GM18519 (cell line): ENCODE results near the gene PLSCR3.

Experiments used
- ATAC-seq: cut with Tn5 transposase; IDR thresholded peaks from one replicate; pipeline ENCODE4 v1.9.1; 2021; ENCODE audit warnings: mild to moderate bottlenecking, moderate library complexity; ENCODE audit not compliant: unreplicated experiment, low FRiP score

The PLSCR3 gene

DNA sequence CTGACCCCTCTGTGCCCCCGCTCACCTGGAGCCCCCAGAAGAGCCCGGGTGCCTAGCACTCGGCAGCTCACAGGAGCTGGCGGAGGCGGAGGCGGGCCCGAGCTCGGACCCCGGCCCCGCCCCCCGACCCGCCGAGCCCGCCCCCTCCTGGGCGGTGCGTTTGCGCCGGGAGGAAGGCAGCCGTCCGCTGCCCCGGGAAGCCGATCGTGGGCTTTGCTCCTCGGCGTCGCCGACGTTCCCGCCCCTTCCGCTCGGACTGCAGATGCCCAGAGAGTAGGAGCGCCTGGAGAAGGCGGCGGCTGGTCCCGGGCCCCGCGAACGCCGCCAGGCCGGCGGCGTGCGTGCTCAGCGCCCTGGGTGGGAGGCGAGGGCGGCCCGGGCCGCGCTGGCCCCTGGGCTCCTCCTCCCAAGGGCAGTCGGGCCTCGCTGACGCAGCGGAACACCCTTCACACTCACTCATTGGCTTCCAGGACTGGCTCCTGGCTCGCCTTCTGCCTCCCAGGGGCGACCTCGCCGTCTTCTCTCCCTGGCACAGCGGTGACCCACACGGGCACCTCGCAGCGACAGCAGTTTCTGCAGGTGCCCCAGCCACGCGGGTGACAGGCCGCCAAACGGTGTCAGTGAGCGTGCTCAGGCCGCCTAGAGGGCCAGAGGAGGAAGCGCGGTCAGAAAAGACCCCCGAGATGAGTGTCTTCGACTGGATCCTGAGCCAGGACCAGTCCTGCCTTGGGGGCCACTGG lies at the start of gene PLSCR3:
Gene PLSCR3, minus strand, starts transcription at position 74 of the 740 bp plus-strand sequence. CDS start 415 bp downstream, outside the sequence.
- peak; percentile 45 for ATAC-seq

DNA sequence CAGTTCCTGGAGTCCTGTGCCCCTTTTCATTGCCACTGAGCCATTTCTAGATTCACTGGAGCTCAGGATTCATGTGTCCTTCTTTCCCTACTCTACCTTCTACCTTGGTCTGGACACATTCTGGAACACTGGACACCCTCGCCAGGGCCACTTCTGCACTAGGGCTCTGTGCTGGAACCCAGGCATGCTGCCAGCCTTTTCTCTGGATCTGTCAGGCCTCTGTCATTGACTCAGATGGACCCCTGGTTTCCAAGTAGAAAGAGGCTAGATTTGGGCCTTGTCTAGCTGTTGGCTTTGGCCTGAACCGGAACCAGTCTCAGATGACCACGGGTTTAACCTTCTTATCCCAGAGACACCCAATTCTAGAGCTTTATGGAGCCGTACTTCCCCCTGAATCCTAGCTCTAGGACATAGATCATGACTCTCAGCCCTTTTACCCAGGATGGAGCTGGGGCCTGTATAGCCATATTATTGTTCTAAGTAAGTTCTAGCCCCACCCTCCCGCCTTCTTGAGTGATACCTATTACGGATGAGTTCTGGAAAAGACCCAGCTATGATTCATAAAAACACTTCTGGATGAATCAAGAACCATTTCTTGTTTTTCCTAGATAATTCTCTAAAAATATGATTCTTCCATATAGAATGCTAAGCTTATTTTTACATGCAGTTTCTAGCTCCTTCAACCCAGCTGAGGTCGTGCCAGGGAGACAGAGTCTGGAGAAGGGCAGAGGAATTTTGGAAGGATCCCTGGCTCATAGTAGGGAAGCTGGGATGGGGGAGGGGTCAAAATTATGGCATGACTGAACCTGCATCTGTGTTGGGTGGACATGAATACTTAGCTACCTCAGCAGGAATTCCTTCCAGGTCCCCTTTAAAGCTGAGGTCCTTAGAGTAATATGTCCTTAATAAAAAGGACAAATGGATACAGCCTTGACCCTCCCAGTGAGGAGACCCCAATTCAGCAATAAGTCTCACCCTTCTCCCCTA lies 49.5 kb upstream of the PLSCR3 start:
- ATAC-seq, result no peak

DNA sequence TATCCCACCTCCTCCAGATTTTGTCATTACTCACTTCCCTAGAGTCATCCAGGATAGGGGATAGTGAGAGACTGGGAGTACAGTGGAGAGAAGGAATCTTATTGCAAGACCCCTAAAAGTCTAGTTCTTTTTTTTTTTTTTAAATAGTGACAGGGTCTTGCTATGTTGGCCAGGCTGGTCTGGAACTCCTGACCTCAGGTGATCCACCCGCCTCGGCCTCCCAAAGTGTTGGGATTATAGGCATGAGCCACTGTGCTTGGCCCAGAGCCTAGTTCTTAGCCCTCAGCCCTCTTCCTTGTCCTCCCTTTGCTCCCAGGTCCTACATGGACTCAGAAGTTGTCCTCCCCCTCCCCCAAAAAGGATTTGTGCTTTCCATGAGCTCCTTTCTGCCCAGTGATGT lies 47.8 kb upstream of the PLSCR3 start:
- no peak for ATAC-seq

DNA sequence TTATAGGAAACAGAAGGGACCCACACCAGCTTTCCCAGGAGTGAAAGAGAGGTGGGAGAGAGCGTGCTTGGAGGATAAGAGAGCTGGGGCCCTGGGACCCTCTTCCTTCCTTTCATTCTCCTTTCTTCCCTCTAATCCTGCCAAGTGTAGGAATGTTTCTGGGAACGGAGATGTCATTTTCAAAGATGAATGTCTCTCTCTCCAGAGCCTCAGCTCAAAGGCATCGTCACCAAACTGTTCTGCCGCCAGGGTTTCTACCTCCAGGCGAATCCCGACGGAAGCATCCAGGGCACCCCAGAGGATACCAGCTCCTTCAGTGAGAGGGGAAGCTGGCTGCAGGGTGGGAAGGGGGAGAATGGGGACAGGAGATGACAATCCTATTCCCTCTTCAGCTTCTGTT lies 46.9 kb upstream of the PLSCR3 start:
- no peak for ATAC-seq

DNA sequence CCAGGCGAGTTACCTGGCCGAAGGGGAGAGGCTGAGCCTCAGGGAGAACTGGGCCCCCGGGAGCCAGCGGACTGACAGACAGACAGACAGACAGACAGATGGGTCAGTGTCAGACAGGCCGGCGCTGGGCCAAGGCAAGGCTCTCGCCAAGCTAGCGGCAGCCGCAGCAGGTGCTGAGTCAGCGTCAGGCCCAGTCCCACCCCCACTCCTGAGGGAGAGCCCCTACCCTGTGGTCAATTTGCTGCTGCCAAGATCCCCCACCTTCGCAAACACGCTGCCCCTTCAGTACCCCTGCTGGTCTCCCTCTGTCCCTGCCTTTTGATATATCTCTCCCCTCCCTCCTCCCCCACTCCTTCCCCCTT lies 46.5 kb upstream of the PLSCR3 start:
- ATAC-seq, result no peak

DNA sequence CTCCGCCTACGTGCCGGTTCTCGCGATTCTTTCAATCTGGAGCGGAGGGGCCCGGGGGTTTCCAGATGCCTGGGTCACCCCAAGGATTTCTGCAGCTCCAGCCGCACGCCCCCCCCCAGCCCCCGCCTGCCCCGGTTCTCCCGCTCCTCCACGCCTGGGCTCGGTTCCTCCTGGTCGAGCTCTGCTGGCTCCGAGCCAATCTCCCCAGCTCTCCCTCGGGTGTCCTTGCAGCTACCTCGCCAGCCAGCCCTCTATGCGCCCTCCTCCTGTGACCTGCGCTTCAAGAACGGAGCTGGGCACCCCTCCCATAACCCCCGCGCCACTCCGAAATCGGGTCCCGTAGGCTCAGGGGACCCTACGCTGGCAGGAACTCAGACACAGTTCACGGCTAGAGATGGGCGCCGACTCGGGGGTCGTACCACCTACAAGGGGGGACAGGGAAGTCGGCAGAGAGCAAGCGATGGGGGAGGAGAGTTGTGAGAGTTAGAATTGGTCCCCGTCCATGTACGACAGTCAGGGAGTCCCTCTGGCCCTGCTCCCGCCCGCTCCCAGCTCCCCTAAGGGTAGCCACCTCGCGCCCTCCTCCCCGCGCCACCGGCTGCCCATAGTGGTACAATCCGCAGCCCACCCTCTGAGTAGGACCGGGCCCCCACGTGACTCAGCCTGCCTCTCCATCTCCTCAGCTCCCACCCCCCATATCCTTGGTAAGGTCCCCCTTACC lies 45.9 kb upstream of the PLSCR3 start:
- ATAC-seq, result no peak

DNA sequence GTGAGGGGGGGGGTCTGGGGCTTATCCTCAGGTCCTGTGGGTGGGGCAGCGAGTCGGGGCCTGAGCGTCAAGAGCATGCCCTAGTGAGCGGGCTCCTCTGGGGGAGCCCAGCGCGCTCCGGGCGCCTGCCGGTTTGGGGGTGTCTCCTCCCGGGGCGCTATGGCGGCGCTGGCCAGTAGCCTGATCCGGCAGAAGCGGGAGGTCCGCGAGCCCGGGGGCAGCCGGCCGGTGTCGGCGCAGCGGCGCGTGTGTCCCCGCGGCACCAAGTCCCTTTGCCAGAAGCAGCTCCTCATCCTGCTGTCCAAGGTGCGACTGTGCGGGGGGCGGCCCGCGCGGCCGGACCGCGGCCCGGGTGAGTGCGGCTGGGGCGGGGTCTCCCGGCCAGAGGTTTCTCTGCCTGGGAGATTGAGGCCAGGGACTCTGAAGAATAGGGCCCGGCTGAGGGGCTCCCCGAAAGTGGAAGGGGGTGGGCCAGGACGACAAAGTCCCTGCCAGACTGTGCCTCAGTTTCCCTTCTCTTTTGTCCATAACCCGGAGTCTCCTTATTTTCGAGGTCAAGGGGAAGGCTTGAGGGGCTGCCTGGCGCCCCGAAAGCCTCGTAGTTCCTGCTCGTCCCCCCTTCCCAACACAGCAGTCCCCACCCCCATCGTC lies 45.3 kb upstream of the PLSCR3 start, which contains the start of gene FGF11:
Gene FGF11, plus strand, starts transcription at position 51 of the 651 bp plus-strand sequence. Its CDS starts 109 bp downstream, at position 160.
- ATAC-seq, result no peak

DNA sequence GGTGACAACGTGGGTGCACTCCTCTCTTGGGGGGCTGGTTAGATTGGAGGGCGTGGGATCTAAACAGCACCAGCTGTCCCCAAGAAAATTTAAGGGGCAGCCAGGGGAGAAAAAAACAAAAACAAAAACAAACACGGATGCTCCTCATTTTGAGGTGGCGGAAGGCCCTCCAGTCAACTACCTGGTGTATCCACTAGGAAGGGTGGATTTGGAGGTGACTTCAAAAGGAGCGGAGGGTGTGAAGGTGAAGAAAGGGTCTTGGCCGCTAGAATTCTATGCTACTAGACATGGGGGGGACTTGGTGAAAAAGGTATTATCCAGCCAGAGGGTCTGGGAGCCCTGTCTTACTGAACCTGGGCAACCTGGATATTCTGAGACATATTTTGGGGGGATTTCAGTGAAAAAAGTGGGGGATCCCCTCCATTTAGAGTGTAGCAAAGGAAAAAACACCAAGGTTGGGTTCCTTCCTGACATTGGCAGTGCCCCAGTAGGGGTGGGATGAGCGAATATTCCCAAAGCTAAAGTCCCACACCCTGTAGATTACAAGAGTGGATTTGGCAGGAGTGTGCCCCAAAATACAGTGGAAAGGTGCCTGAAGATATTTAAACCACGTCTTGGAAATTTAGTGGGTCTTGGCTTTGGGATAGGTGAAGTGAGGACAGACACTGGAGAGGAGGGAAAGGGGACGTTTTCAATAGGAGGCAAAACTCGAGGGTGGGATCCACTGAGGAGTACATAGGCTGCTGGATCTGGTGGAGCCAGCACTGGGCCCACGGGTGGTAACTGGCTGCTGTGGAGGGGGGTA lies 44.5 kb upstream of the PLSCR3 start:
- ATAC-seq, result no peak

DNA sequence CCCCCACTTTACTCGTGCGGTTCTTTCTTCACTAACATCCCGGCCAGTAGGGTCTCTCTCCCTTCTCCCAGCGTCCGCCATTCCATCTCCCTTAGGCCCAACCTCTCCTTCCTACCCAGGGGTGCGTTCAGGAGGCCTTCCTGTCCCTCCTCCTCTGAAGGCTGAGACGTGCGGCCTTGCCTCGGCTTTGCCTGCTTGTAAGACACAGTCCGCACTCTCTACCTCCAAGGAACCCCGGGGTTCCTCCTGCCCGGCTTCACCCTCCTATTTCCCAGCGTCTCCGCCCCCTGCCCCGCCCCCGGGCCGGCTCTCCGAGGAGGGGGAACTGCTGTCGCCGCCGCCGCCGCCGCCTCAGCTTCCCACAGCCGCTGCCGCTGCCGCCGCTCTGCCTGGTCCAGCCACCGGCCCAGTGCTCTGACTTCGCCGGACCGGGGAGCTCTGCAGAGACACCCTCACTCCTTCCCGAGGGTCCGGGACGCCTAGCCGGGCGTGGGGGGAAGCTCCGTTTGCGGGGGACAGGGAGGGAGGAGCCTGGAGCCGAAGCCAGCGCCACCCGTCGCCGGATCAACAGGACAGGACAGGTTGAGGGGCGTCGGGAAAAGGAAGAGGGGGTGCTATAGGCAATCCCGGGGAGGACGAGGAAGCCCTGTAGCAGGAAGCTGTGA lies 43.8 kb upstream of the PLSCR3 start:
- no peak for ATAC-seq

DNA sequence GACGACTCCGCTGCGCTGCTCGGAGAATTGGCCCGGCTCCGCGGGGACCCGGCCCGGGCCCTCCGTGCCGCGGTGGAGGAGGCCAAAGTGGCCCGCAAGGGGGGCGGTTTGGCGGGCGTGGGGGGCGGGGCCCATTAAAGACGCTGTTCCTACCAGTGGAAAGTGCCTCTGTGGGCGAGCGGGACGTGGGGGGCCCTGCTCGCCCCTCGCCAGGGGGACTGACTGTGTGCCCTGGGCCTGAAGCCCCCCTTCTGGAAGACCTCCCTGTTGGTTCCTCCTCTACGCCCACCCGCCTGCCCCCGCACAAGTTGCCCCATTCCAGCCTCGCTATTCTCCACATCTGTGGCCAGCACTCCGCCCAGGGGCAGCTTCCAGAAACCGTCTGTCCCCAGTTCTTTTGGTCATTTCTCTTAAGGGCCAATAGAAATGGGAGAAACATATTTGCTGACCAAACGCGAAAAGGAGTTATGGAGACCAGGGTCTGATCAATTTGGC lies 43.1 kb upstream of the PLSCR3 start:
- ATAC-seq, result no peak

DNA sequence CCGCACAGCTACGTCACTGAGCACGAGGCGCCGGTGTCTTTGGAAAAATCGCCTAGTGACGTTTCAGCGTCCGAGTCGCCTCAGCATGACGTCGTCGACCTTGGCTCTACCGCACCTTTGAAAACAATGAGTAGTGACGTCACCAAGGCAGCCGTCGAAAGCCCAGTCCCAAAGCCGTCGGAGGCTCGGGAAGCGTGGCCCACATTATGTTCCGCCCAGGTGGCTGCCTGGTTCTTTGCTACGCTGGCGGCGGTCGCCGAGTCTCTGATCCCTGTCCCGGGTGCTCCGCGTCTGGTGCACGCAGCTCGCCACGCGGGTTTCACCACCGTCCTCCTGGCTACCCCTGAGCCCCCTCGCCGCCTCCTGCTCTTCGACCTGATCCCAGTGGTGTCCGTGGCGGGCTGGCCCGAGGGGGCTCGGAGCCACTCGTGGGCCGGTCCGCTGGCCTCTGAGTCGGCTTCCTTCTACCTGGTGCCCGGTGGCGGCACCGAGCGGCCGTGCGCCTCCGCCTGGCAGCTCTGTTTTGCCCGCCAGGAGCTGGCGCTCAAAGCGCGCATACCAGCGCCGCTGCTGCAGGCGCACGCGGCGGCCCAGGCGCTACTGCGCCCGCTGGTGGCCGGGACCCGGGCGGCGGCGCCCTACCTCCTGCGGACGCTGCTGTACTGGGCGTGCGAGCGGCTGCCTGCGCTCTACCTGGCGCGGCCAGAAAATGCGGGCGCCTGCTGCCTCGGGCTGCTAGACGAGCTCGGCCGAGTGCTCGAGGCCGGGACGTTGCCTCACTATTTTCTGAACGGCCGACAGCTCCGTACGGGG lies 42.4 kb upstream of the PLSCR3 start:
- ATAC-seq, result no peak

DNA sequence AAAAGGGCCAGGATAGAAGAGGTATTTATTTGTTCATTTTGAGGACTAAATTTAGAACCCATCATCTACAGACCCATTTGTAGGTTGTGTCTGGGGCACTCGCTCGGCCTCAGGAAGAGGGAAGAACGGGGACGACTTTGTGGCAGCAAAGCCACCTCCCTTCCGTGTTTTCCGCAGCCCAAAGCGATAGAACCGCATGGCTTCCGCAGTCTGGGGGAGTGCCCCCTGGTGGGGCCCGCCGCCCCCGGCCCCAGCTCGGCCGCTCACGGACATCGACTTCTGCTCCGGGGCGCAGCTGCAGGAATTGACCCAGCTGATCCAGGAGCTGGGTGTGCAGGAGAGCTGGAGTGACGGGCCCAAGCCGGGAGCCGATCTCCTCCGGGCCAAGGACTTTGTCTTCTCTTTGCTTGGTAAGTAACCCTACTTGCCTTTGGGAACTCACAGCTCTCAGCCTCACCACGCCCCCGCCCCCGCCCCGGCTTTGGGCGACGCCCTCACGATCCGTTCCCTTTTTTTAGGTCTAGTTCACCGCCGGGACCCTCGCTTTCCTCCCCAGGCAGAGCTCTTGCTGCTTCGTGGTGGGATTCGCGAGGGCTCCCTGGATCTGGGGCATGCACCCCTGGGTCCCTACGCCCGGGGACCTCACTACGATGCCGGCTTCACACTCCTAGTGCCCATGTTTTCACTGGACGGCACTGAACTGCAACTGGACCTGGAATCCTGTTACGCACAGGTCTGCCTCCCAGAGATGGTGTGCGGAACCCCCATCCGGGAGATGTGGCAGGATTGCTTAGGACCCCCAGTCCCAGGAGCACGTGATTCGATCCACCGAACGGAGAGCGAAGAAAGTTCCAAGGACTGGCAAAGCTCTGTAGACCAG lies 41.6 kb upstream of the PLSCR3 start:
- ATAC-seq, result no peak

DNA sequence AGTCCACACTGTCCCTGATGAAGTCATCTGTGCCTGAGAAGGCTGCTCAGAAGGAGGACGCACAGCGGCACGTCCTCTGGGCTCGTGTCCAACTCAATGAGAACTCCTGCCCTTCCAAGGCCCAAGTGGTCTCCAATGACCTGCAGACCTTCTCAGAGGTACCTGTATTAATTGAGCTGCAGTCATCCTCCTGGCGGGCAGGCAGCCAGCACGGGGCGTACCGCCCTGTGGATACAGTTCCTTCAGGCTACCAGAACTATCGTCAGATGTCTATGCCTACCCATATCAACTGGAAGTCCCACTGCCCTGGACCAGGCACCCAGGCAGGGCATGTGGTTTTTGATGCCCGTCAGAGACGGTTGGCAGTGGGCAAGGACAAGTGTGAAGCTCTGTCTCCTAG lies 38.0 kb upstream of the PLSCR3 start:
- ATAC-seq, result no peak

DNA sequence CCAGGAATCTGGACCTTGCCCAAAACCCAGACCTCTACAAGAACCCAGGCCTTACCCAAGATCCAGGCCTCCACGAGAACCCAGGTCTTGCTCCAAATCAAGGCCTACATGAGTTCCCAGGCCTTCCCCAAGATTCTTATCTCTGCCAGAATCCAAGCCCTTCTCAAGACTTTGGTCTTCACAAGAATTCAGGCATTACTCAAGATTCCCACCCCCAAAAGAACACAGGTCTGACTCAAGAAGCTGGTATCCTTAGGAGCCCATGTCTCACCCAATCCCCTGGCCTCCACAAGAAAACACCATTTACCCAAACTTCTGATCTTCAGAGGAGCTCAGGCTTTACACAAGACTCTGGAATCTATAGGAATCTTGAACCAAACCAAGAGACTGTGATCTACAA lies 36.9 kb upstream of the PLSCR3 start:
- no peak for ATAC-seq

DNA sequence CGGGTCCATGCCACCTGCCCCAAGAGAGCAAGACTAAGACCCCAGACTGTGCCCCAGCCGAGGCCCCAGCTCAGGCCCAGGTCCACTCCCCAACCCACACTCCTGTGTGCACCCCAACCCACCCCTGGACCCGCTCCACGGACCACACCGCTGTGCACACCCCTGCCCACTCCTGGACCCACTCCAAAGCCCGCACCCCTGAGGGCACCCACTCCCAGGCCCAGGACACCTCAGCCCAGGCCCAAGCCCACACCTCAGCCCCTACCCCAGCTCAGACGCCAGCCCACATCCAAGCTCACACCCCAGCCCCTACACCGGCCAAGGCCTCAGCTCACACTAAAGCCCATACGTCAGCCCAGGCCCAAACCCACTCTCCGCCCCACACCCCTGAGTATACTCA lies 35.4 kb upstream of the PLSCR3 start:
- ATAC-seq, result no peak

DNA sequence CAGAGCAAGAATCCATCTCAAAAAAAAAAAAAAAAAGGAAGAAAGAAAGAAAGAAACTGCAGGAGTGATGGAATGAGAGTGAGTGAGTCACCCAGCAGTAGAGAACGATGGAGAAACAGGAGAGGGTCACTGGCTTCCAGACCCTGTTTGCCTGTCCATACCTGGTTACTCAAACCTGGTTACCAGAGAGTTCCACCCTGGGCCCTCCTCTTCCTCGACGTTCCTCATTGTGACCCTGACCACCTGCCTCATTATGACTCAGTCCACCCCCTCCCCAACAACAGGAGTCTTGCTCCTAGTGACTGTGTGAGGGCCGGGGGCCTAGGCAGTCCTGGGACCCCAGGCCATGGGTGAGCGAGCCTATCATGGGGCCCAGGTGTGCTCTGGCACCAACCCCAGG lies 34.2 kb upstream of the PLSCR3 start, which contains the start of gene SPEM3:
Gene SPEM3, plus strand, starts transcription at position 301 of the 400 bp plus-strand sequence. Its CDS starts 46 bp downstream, at position 347.
- no peak for ATAC-seq

DNA sequence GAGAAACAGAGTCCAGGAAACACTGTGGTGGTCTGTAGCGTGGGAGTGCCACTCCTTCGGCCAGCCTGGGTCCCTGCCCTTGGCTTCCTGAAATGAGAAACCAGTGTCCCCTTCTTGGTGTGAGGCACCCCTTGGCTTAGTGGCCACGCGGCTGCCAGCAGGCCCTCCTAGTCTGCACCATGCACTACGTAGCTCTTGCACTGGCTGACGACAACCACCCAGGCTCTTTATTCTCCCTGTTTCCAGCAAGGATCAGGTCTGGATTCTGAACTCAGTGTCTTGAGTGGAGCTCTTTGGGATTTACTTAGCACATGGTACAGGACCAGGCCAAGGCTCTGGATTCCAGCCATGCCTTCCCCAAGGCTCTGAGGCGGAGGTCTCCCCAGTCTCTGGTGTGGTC lies 33.2 kb upstream of the PLSCR3 start:
- ATAC-seq, result no peak
